Endothelial cell of umbilical vein (primary cell): ENCODE results near the gene C8A. TPM values are rescaled to one million over a fixed set of nuclear protein-coding genes. Genes with fewer than 3 reads are reported as not detected.

Experiments used
- BruUV-seq: library from RNA; stranded (reverse); fragments of 400-500 nt; replicated peaks from 2 replicates; lab custom pipeline; 2021; lab: Mats Ljungman, UMichigan
- CTCF ChIA-PET: fragments of 300-600, 350-600 bp; sonication (Branson Sonifier 250); formaldehyde crosslinking; loops from one replicate; lab custom pipeline; 2021; ENCODE audit warnings: antibody characterized with exemption, inconsistent platforms; lab: Charles Lee
- POLR2A ChIA-PET: fragments of 300-600, 350-600 bp; sonication (Branson Sonifier 250); formaldehyde crosslinking; loops from one replicate; lab custom pipeline; 2021; ENCODE audit warnings: antibody characterized with exemption, inconsistent platforms; lab: Charles Lee
- DNase-seq: peaks from one replicate; pipeline ENCODE4 v3.0.0-alpha.2; 2011; ENCODE audit warnings: low read depth, low spot score
- FAIRE-seq: peaks from 2 replicates; lab custom pipeline; 2011; peaks lifted over from hg19 to GRCh38; lab: Jason Lieb, UNC
- H2AFZ ChIP-seq: 2 replicates; pipeline ENCODE4 v1.6.0; 2012; ENCODE audit warnings: low read depth, low read length, control low read depth, inconsistent platforms
- H3K27ac ChIP-seq: 2 replicates; pipeline ENCODE4 v1.5.1; 2011; ENCODE audit warnings: low read depth, mild to moderate bottlenecking, control low read depth, low read length, moderate library complexity; ENCODE audit not compliant: insufficient read depth
- H3K27me3 ChIP-seq, 2 experiments: 2 replicates each; pipeline versions ENCODE4 v1.6.0 to v1.6.1; 2011; ENCODE audit warnings: low read length in 2 of 2, mixed read lengths in 1 of 2; ENCODE audit not compliant: control insufficient read depth in 2 of 2, insufficient read depth in 2 of 2
- H3K36me3 ChIP-seq, 2 experiments: 2 replicates in 1 of 2; 3 replicates in 1 of 2; pipeline ENCODE4 v1.5.1; 2011; ENCODE audit warnings: low read length in 2 of 2, mild to moderate bottlenecking in 1 of 2, moderate library complexity in 1 of 2; ENCODE audit not compliant: control insufficient read depth in 2 of 2, insufficient read depth in 2 of 2; ENCODE audit errors: extremely low read depth in 1 of 2
- H3K4me1 ChIP-seq: 3 replicates; pipeline ENCODE4 v1.5.1; 2011; ENCODE audit warnings: mild to moderate bottlenecking, low read length; ENCODE audit not compliant: control insufficient read depth, insufficient read depth; ENCODE audit errors: extremely low read depth
- H3K4me2 ChIP-seq: 2 replicates; pipeline ENCODE4 v1.6.1; 2011; ENCODE audit warnings: low read length, control low read depth, mixed read lengths; ENCODE audit not compliant: insufficient read depth
- H3K4me3 ChIP-seq, 3 experiments: fragments of 200-600 bp in 1 of 3; sonication (generic), shearing (Covaris generic) in 1 of 3; replicated peaks in 1 of 3; 2 replicates each; pipeline ENCODE4 v1.5.1; 2011 to 2016; ENCODE audit warnings: control low read depth in 3 of 3, low read length in 3 of 3, mild to moderate bottlenecking in 2 of 3, inconsistent platforms in 1 of 3, low read depth in 1 of 3, moderate library complexity in 1 of 3; ENCODE audit not compliant: insufficient read depth in 1 of 3
- H3K79me2 ChIP-seq: 2 replicates; pipeline ENCODE4 v1.6.0; 2012; ENCODE audit warnings: low read length, inconsistent platforms; ENCODE audit not compliant: control insufficient read depth, insufficient read depth
- H3K9ac ChIP-seq: replicated peaks from 2 replicates; pipeline ENCODE3; 2011; ENCODE audit warnings: low read length, control low read depth; ENCODE audit not compliant: insufficient read depth; ENCODE audit errors: extremely low read depth
- H3K9me1 ChIP-seq: replicated peaks from 3 replicates; pipeline ENCODE4 v1.6.0; 2011; ENCODE audit warnings: mild to moderate bottlenecking, low read length; ENCODE audit not compliant: control insufficient read depth, insufficient read depth; ENCODE audit errors: extremely low read depth
- H3K9me3 ChIP-seq: replicated peaks from 2 replicates; pipeline ENCODE4 v1.5.1; 2012; ENCODE audit warnings: low read length, inconsistent platforms; ENCODE audit not compliant: control insufficient read depth, insufficient read depth
- H4K20me1 ChIP-seq: replicated peaks from 2 replicates; pipeline ENCODE3; 2011; ENCODE audit warnings: mild to moderate bottlenecking, low read length; ENCODE audit not compliant: control insufficient read depth, insufficient read depth; ENCODE audit errors: extremely low read depth
- CTCF ChIP-seq, 2 donors: IDR thresholded peaks; 1 replicate in 1 of 2; 2 replicates in 1 of 2; pipeline ENCODE4 v1.5.1; 2011; ENCODE audit warnings: low read length in 2 of 2, mild to moderate bottlenecking in 2 of 2, moderate library complexity in 2 of 2, control low read depth in 1 of 2, inconsistent platforms in 1 of 2, low read depth in 1 of 2; ENCODE audit not compliant: insufficient read depth in 1 of 2; ENCODE audit errors: extremely low read depth in 1 of 2
- EZH2 ChIP-seq: IDR thresholded peaks from 2 replicates; pipeline ENCODE4 v1.6.1; 2012; ENCODE audit warnings: borderline replicate concordance, low read depth, mild to moderate bottlenecking, moderate library complexity, low read length, inconsistent platforms; ENCODE audit not compliant: severe bottlenecking
- FOS ChIP-seq: IDR thresholded peaks from 2 replicates; pipeline ENCODE4 v1.6.1; 2011; ENCODE audit warnings: mild to moderate bottlenecking, low read length, moderate library complexity, borderline replicate concordance; ENCODE audit not compliant: insufficient read depth
- GATA2 ChIP-seq: IDR thresholded peaks from 2 replicates; pipeline ENCODE4 v1.7.0; 2011; ENCODE audit warnings: low read depth, mild to moderate bottlenecking, moderate library complexity, mixed read lengths, low read length; ENCODE audit not compliant: insufficient read length, insufficient read depth
- JUN ChIP-seq: IDR thresholded peaks from 2 replicates; pipeline ENCODE4 v1.6.1; 2011; ENCODE audit warnings: borderline replicate concordance, low read depth; ENCODE audit not compliant: insufficient read length, insufficient read depth
- MAX ChIP-seq: IDR thresholded peaks from 2 replicates; pipeline ENCODE4 v1.6.1; 2011; ENCODE audit not compliant: insufficient read depth, insufficient read length
- MYC ChIP-seq: IDR thresholded peaks from one replicate; pipeline ENCODE4 v1.6.1; 2011; ENCODE audit warnings: mild to moderate bottlenecking, low read depth, low read length
- POLR2A ChIP-seq: IDR thresholded peaks from 2 replicates; pipeline ENCODE4 v1.6.1; 2012; ENCODE audit warnings: low read depth, mild to moderate bottlenecking, control low read depth, low read length
- POLR2AphosphoS5 ChIP-seq: IDR thresholded peaks from 2 replicates; pipeline ENCODE4 v1.6.1; 2012; ENCODE audit warnings: low read depth, mild to moderate bottlenecking, control low read depth, low read length, moderate library complexity; ENCODE audit not compliant: insufficient read depth
- dilution Hi-C: fragments of 300-500 bp; cut with MboI; formaldehyde crosslinking; loops from one replicate; pipeline ENCODE4 v1.15.0; 2019; ENCODE audit warnings: low sequenced_read_pairs; ENCODE audit not compliant: extremely low pct_ligation_motif_present
- intact Hi-C: fragments of 100-400 bp; cut with micrococcal nuclease; formaldehyde crosslinking; loops from one replicate; pipeline ENCODE4 v1.10.0; 2022
- polyA plus RNA-seq, 4 experiments: library from polyadenylated mRNA; depleted of rRNA in 3 of 4; stranded (reverse) in 3 of 4; unstranded in 1 of 4; fragments of >200 nt; gene quantifications; 2 replicates each; pipeline versions ENCODE4 v1.2.1 to v1.2.3, GENCODE V29; 2011 to 2012; ENCODE audit warnings: missing spikeins in 1 of 4
- total RNA-seq: library from RNA; stranded (reverse); gene quantifications from 2 replicates; pipeline ENCODE4 v1.2.3, GENCODE V29; 2021

C8A gene
- total and polyA plus RNA-seq, 2 donors (not counting 3 experiments of a cell fraction or from before 2014, with no cell fraction given) = not detected

GRCh38 chr1:56920591-56921001 lies 66.0 kb downstream of the C8A start:
- Histone ChIP-seq H3K9me3 (no peaks in the 10 kb centered on the region), H2AFZ (no peak overlapping the region), H3K79me2 (no peaks in the 10 kb centered on the region), H3K4me2 (no peak overlapping the region), H3K4me1 (no peaks in the 10 kb centered on the region), H3K9ac (no peak overlapping the region), H4K20me1 (no peaks in the 10 kb centered on the region), H3K4me3 (no peak overlapping the region), H3K27me3 (no peaks in the 10 kb centered on the region), H3K36me3 (no peaks in the 10 kb centered on the region), H3K9me1 (no peaks in the 10 kb centered on the region), H3K27ac (no peak overlapping the region)
- CTCF ChIA-PET = no interaction called here
- intact Hi-C loops = no loop called here
- FAIRE-seq (no peak), DNase-seq (no peak)
- dilution Hi-C loops = no loop called here
- BruUV-seq = no TSS peak
- TF ChIP-seq CTCF (IDR thresholded peaks at IDR 0.05; ENCODE audit: extremely low read depth in 1 of 2, insufficient read depth in 1 of 2, low read depth in 1 of 2, low read length in 2 of 2) = no peak
- no peak for TF ChIP-seq EZH2
- TF ChIP-seq MYC = no peak
- no peak for TF ChIP-seq POLR2AphosphoS5
- TF ChIP-seq JUN = no peak
- POLR2A ChIA-PET = no interaction called here

- ChIA-PET CTCF (interaction anchor here (0.8 kb wide), 1 partner anchor 12 kb away, joined by 3 read pairs; no protein-coding TSS in a partner anchor), POLR2A (no interaction called here)
- DNase-seq = no peak
- no TSS peak for BruUV-seq
- Histone ChIP-seq H3K4me3 (no peak overlapping the region), H3K9ac (no peak overlapping the region), H3K36me3 (no peaks in the 10 kb centered on the region), H3K9me3 (no peaks in the 10 kb centered on the region), H3K27me3 (no peaks in the 10 kb centered on the region), H3K27ac (no peak overlapping the region), H3K4me1 (no peaks in the 10 kb centered on the region), H3K4me2 (no peak overlapping the region), H2AFZ (no peak overlapping the region), H3K9me1 (no peaks in the 10 kb centered on the region), H3K79me2 (no peaks in the 10 kb centered on the region), H4K20me1 (no peaks in the 10 kb centered on the region)
- no peak for FAIRE-seq
- intact Hi-C loops = no loop called here
- dilution Hi-C loops = no loop called here
- no peak for TF ChIP-seq POLR2A
- no peak for TF ChIP-seq JUN
- TF ChIP-seq MAX = no peak
- TF ChIP-seq FOS = no peak
- no peak for TF ChIP-seq MYC
- no peak for TF ChIP-seq EZH2
- no peak for TF ChIP-seq POLR2AphosphoS5
- no peak for TF ChIP-seq CTCF (IDR thresholded peaks at IDR 0.05; ENCODE audit: extremely low read depth in 1 of 2, insufficient read depth in 1 of 2, low read depth in 1 of 2, low read length in 2 of 2)
- no peak for TF ChIP-seq GATA2
Observed at GRCh38 chr1:56921479-56921878, 66.9 kb downstream of the C8A start.
